Mammary epithelial cell (primary cell): ENCODE data around the gene ADAM29.

ENCODE experiments used
- CTCF ChIP-seq, 2 donors: IDR thresholded peaks in 1 of 2; conservative IDR thresholded peaks in 1 of 2; 2 replicates each; pipeline ENCODE4 v1.5.1; 2011 to 2012; ENCODE audit warnings: inconsistent platforms in 2 of 2, low read length in 2 of 2, mild to moderate bottlenecking in 2 of 2, control low read depth in 1 of 2, low read depth in 1 of 2; ENCODE audit not compliant: insufficient read depth in 1 of 2; ENCODE audit errors: extremely low read depth in 1 of 2
- EZH2 ChIP-seq: IDR thresholded peaks from 2 replicates; pipeline ENCODE4 v1.6.1; 2012; ENCODE audit warnings: low read length, inconsistent platforms, borderline replicate concordance

GRCh38 chr4:174946246-174946645, 28.1 kb downstream of the ADAM29 start:
- TF ChIP-seq CTCF (conservative IDR thresholded peaks at IDR 0.05 in 1 of 2, IDR thresholded peaks at IDR 0.05 in 1 of 2; ENCODE audit: extremely low read depth in 1 of 2, insufficient read depth in 1 of 2, low read depth in 1 of 2, low read length in 2 of 2) (no peak), EZH2 (no peak)
